SK-N-SH (cell line): ENCODE measurements around the gene FBXO2. TPM values are rescaled to one million over a fixed set of nuclear protein-coding genes. Genes with fewer than 3 reads are reported as not detected.

Source experiments
- CTCF ChIA-PET: fragments of 300-600, 350-600 bp; formaldehyde crosslinking; extraction: SDS; loops from one replicate; lab custom pipeline; 2021; lab: Yijun Ruan, JAX
- POLR2A ChIA-PET: fragments of 350-600 bp; sonication (Branson Sonifier 250); formaldehyde crosslinking; extraction: SDS; loops from one replicate; lab custom pipeline; 2020; ENCODE audit warnings: antibody characterized with exemption, inconsistent platforms; lab: Yijun Ruan, JAX
- DNase-seq: peaks from one replicate; pipeline ENCODE4 v3.0.0; 2012
- H2AFZ ChIP-seq: fragments of 200-600 bp; sonication (generic); 2 replicates; pipeline ENCODE4 v1.8.1; 2016; ENCODE audit warnings: antibody characterized with exemption, mild to moderate bottlenecking, low read depth
- H3F3A ChIP-seq: fragments of 200-600 bp; sonication (generic); replicated peaks from 2 replicates; pipeline ENCODE3; 2016; ENCODE audit warnings: antibody characterized with exemption, mild to moderate bottlenecking; ENCODE audit not compliant: insufficient read depth
- H3K27ac ChIP-seq, 2 experiments: fragments of 200-500 bp in 1 of 2; fragments of 200-600 bp in 1 of 2; sonication (Bioruptor generic) in 1 of 2; sonication (generic), shearing (Covaris generic) in 1 of 2; 2 replicates each; pipeline versions ENCODE4 v1.5.1 to v1.6.1; 2014 to 2016; ENCODE audit warnings: low read depth in 2 of 2, inconsistent platforms in 1 of 2, low read length in 1 of 2, mild to moderate bottlenecking in 1 of 2, mixed read lengths in 1 of 2
- H3K27me3 ChIP-seq: fragments of 200-600 bp; sonication (generic), shearing (Covaris generic); 2 replicates; pipeline ENCODE4 v1.6.1; 2016; ENCODE audit warnings: mixed run types; ENCODE audit not compliant: insufficient read depth
- H3K36me3 ChIP-seq, 2 experiments: fragments of 200-500 bp in 1 of 2; fragments of 200-600 bp in 1 of 2; sonication (Bioruptor generic) in 1 of 2; sonication (generic) in 1 of 2; replicated peaks in 1 of 2; 2 replicates each; pipeline versions ENCODE3 to v1.5.1; 2014 to 2016; ENCODE audit warnings: low read length in 1 of 2, mild to moderate bottlenecking in 1 of 2; ENCODE audit not compliant: insufficient read depth in 2 of 2, control insufficient read depth in 1 of 2
- H3K4me1 ChIP-seq, 2 experiments: fragments of 200-500 bp in 1 of 2; fragments of 200-600 bp in 1 of 2; sonication (Bioruptor generic) in 1 of 2; sonication (generic), shearing (Covaris generic) in 1 of 2; 2 replicates each; pipeline versions ENCODE4 v1.5.1 to v1.6.1; 2014 to 2016; ENCODE audit warnings: low read depth in 1 of 2, low read length in 1 of 2, mixed run types in 1 of 2; ENCODE audit not compliant: insufficient read depth in 2 of 2, control insufficient read depth in 1 of 2
- H3K4me2 ChIP-seq: fragments of 200-600 bp; sonication (generic), shearing (Covaris generic); 2 replicates; pipeline ENCODE4 v1.6.1; 2017; ENCODE audit warnings: mixed run types
- H3K4me3 ChIP-seq, 2 experiments: fragments of 200-500 bp in 1 of 2; fragments of 200-600 bp in 1 of 2; sonication (Bioruptor generic) in 1 of 2; sonication (generic), shearing (Covaris generic) in 1 of 2; 2 replicates each; pipeline versions ENCODE4 v1.5.1 to v1.8.1; 2014 to 2016; ENCODE audit warnings: low read depth in 2 of 2, inconsistent platforms in 1 of 2, low read length in 1 of 2, mild to moderate bottlenecking in 1 of 2, mixed read lengths in 1 of 2, moderate library complexity in 1 of 2
- H3K79me2 ChIP-seq: fragments of 200-600 bp; sonication (generic); 2 replicates; pipeline ENCODE4 v1.8.1; 2017; ENCODE audit warnings: mild to moderate bottlenecking; ENCODE audit not compliant: insufficient read depth
- H3K9ac ChIP-seq: fragments of 200-600 bp; sonication (generic); 2 replicates; pipeline ENCODE4 v1.6.1; 2017; ENCODE audit warnings: mixed run types
- H3K9me2 ChIP-seq: fragments of 200-600 bp; sonication (generic); 2 replicates; pipeline ENCODE4 v1.6.1; 2017; ENCODE audit warnings: mixed run types
- H3K9me3 ChIP-seq: fragments of 200-600 bp; sonication (generic); 2 replicates; pipeline ENCODE4 v1.6.1; 2017; ENCODE audit warnings: mixed run types, mild to moderate bottlenecking, moderate library complexity
- H4K20me1 ChIP-seq: fragments of 200-600 bp; sonication (generic); 2 replicates; pipeline ENCODE4 v1.6.1; 2017; ENCODE audit warnings: mild to moderate bottlenecking, mixed run types; ENCODE audit not compliant: insufficient read depth
- FOXJ3 ChIP-seq: sonication (generic); formaldehyde crosslinking; IDR thresholded peaks from 2 replicates; pipeline ENCODE4 v1.5.1; 2020; ENCODE audit warnings: mild to moderate bottlenecking, missing genetic modification reagents
- FOXM1 ChIP-seq: IDR thresholded peaks from 2 replicates; pipeline ENCODE4 v1.4.0; 2012; ENCODE audit warnings: low read depth, mild to moderate bottlenecking
- GATA2 ChIP-seq: sonication (generic); formaldehyde crosslinking; IDR thresholded peaks from 2 replicates; pipeline ENCODE4 v1.5.0; 2020; ENCODE audit warnings: mild to moderate bottlenecking, missing genetic modification reagents
- NRF1 ChIP-seq: IDR thresholded peaks from 2 replicates; pipeline ENCODE4 v1.6.1; 2012; ENCODE audit warnings: low read depth, mild to moderate bottlenecking, low read length
- POLR2AphosphoS5 ChIP-seq: IDR thresholded peaks from 2 replicates; pipeline ENCODE4 v1.6.1; 2012; ENCODE audit warnings: low read depth, low read length
- RCOR1 ChIP-seq: fragments of 150-350 bp; IDR thresholded peaks from 2 replicates; pipeline ENCODE4 v1.6.1; 2017; ENCODE audit warnings: antibody characterized with exemption, low read length
- RFX5 ChIP-seq: IDR thresholded peaks from 2 replicates; pipeline ENCODE4 v1.6.1; 2012; ENCODE audit warnings: mild to moderate bottlenecking, improper control_type of control experiment, low read length
- TAF1 ChIP-seq: IDR thresholded peaks from 2 replicates; pipeline ENCODE4 v1.6.1; 2012; ENCODE audit warnings: low read depth, mild to moderate bottlenecking, low read length, moderate library complexity, borderline replicate concordance
- WGBS: methylation state at CpG from one replicate; pipeline ENCODE4 v1.1.6; 2017; ENCODE audit warnings: low lambda C conversion rate; 5-methylcytosine and 5-hydroxymethylcytosine counted together
- polyA plus RNA-seq, 3 experiments: library from polyadenylated mRNA; depleted of rRNA; stranded (reverse); fragments of >200 nt; gene quantifications; 2 replicates each; pipeline ENCODE4 v1.2.3, GENCODE V29; 2012
- TF ChIP-seq, protein P1 (sequence below): IDR thresholded peaks from 2 replicates; pipeline ENCODE4 v1.4.0; 2012; ENCODE audit warnings: low read depth, borderline replicate concordance
- TF ChIP-seq, protein P2 (sequence below): IDR thresholded peaks from 2 replicates; pipeline ENCODE4 v1.6.1; 2012; ENCODE audit warnings: mild to moderate bottlenecking, low read depth, low read length, moderate library complexity
- TF ChIP-seq, protein P3 (sequence below): IDR thresholded peaks from 2 replicates; pipeline ENCODE4; 2012

The FBXO2 gene
- polyA plus RNA-seq, 1 of the 3 experiments (the other 2 are of a cell fraction): 21.7 TPM

DNA sequence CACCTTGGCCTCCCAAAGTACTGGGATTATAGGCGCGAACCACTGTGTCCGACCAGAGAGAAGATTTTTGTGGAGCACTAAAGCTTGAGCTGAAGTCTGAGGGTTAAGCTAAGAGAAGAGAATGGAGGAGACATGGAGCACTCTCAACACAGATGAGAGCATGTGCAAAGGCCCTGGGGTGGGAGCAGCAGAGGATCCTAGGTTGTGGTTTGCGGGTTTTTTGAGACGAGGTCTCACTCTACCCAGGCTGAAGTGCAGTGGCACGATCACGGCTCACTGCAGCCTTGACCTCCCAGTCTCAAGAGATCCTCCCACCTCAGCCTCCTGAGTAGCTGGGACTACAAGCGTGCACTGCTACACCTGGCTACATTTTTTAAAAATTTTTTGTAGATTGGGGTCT is 30.5 kb downstream of the FBXO2 start (continued):
- TF ChIP-seq, protein P1, sequence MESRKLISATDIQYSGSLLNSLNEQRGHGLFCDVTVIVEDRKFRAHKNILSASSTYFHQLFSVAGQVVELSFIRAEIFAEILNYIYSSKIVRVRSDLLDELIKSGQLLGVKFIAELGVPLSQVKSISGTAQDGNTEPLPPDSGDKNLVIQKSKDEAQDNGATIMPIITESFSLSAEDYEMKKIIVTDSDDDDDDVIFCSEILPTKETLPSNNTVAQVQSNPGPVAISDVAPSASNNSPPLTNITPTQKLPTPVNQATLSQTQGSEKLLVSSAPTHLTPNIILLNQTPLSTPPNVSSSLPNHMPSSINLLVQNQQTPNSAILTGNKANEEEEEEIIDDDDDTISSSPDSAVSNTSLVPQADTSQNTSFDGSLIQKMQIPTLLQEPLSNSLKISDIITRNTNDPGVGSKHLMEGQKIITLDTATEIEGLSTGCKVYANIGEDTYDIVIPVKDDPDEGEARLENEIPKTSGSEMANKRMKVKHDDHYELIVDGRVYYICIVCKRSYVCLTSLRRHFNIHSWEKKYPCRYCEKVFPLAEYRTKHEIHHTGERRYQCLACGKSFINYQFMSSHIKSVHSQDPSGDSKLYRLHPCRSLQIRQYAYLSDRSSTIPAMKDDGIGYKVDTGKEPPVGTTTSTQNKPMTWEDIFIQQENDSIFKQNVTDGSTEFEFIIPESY: no peak
- TF ChIP-seq, protein P2, sequence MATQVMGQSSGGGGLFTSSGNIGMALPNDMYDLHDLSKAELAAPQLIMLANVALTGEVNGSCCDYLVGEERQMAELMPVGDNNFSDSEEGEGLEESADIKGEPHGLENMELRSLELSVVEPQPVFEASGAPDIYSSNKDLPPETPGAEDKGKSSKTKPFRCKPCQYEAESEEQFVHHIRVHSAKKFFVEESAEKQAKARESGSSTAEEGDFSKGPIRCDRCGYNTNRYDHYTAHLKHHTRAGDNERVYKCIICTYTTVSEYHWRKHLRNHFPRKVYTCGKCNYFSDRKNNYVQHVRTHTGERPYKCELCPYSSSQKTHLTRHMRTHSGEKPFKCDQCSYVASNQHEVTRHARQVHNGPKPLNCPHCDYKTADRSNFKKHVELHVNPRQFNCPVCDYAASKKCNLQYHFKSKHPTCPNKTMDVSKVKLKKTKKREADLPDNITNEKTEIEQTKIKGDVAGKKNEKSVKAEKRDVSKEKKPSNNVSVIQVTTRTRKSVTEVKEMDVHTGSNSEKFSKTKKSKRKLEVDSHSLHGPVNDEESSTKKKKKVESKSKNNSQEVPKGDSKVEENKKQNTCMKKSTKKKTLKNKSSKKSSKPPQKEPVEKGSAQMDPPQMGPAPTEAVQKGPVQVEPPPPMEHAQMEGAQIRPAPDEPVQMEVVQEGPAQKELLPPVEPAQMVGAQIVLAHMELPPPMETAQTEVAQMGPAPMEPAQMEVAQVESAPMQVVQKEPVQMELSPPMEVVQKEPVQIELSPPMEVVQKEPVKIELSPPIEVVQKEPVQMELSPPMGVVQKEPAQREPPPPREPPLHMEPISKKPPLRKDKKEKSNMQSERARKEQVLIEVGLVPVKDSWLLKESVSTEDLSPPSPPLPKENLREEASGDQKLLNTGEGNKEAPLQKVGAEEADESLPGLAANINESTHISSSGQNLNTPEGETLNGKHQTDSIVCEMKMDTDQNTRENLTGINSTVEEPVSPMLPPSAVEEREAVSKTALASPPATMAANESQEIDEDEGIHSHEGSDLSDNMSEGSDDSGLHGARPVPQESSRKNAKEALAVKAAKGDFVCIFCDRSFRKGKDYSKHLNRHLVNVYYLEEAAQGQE: no peak
- TF ChIP-seq FOXM1 (no peak), POLR2AphosphoS5 (no peak), RCOR1 (no peak), TAF1 (no peak), FOXJ3 (no peak), RFX5 (no peak)
- TF ChIP-seq, protein P3, sequence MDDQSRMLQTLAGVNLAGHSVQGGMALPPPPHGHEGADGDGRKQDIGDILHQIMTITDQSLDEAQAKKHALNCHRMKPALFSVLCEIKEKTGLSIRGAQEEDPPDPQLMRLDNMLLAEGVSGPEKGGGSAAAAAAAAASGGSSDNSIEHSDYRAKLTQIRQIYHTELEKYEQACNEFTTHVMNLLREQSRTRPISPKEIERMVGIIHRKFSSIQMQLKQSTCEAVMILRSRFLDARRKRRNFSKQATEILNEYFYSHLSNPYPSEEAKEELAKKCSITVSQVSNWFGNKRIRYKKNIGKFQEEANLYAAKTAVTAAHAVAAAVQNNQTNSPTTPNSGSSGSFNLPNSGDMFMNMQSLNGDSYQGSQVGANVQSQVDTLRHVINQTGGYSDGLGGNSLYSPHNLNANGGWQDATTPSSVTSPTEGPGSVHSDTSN: no peak

DNA sequence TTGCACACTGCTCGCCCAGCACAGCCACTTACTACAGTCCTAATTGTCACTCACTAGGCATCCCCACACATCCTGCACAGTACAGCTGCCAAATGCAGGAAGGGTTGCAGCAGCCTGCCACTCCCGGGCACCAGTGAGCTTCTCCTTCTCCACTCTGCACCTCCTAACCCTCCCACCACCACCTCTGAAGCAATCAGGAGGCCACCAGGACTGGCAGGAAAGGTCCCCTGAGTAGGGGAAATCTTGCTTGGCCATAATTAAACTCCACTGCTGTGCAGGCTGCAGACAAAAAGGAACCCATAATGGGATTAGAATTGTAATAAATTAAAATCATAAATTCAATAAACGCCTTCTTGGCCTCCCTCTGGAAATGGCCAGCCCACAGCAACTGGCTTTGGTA is 31.8 kb downstream of the FBXO2 start:
- CTCF ChIA-PET: interaction anchor here (0.7 to 1.6 kb wide), 4 partner anchors 12 to 380 kb away, joined by 3 to 4 read pairs (median 4); no protein-coding TSS in a partner anchor
- H3K9ac ChIP-seq: no peak overlapping the region
- H3K4me1 ChIP-seq: peaks cover 0 to 6% of the 10 kb centered on the region in 2 experiments; a peak in 1 of 4 replicates
- no peaks in the 10 kb centered on the region; the same call in 1 of the 2 replicates for H3K27me3 ChIP-seq
- H3F3A ChIP-seq: no peaks in the 10 kb centered on the region
- H2AFZ ChIP-seq: no peak overlapping the region
- WGBS: 9% methylated on average over 3 of the region's 3 CpGs
- DNase-seq: no peak
- TF ChIP-seq NRF1 (no peak), GATA2 (CRISPR knock-in tag) (no peak)
- H3K4me2 ChIP-seq: no peak overlapping the region
- no peak overlapping the region for H3K4me3 ChIP-seq
- no peaks in the 10 kb centered on the region for H4K20me1 ChIP-seq
- H3K36me3 ChIP-seq: no peaks in the 10 kb centered on the region
- no peaks in the 10 kb centered on the region for H3K79me2 ChIP-seq
- POLR2A ChIA-PET: no interaction called here
- no peaks in the 10 kb centered on the region for H3K9me2 ChIP-seq
- no peak overlapping the region for H3K27ac ChIP-seq
- H3K9me3 ChIP-seq: no peaks in the 10 kb centered on the region
